B cell (primary cell): ENCODE results near the gene CHAF1A. TPM values are rescaled to one million over a fixed set of nuclear protein-coding genes. Genes with fewer than 3 reads are reported as not detected.
A peak's percentile ranks its signal among the peaks of the same experiment; 100 is the strongest.

Source experiments
- ATAC-seq: fragments of 200-7000 bp; cut with Tn5 transposase; one replicate; pipeline ENCODE4 v1.10.0; 2021; ENCODE audit warnings: low read depth, mild to moderate bottlenecking, moderate number of reproducible peaks, moderate library complexity
- CTCF ChIA-PET: fragments of 350-600 bp; sonication (Branson Sonifier 250); formaldehyde crosslinking; loops from one replicate; lab custom pipeline; 2021; ENCODE audit warnings: antibody characterized with exemption, inconsistent platforms; lab: Charles Lee
- POLR2A ChIA-PET: fragments of 350-600 bp; sonication (Branson Sonifier 250); formaldehyde crosslinking; loops from one replicate; lab custom pipeline; 2021; ENCODE audit warnings: antibody characterized with exemption; lab: Charles Lee
- DNase-seq: peaks from one replicate; pipeline ENCODE4 v3.0.0; 2013
- H2AFZ ChIP-seq: 2 replicates; pipeline ENCODE4 v1.6.1; 2012; ENCODE audit warnings: mild to moderate bottlenecking, low read depth, low read length; ENCODE audit not compliant: insufficient read depth, poor library complexity, severe bottlenecking
- H3K27ac ChIP-seq, 2 donors: 1 replicate in 1 of 2; 2 replicates in 1 of 2; pipeline ENCODE4 v1.5.1; 2012 to 2013; ENCODE audit warnings: low read length in 2 of 2, mild to moderate bottlenecking in 2 of 2, moderate library complexity in 1 of 2
- H3K27me3 ChIP-seq, 4 experiments: fragments of 200-600 bp in 1 of 4; sonication (generic) in 1 of 4; replicated peaks in 1 of 4; 1 replicate in 2 of 4; 2 replicates in 2 of 4; pipeline versions ENCODE4 v1.6.1 to v1.7.0; 2013 to 2016; ENCODE audit warnings: low read length in 3 of 4, mild to moderate bottlenecking in 2 of 4, mixed read lengths in 1 of 4, moderate library complexity in 1 of 4; ENCODE audit not compliant: insufficient read depth in 4 of 4, control insufficient read depth in 3 of 4; ENCODE audit errors: control extremely low read depth in 1 of 4
- H3K36me3 ChIP-seq, 2 experiments: replicated peaks in 1 of 2; 1 replicate in 1 of 2; 2 replicates in 1 of 2; pipeline versions ENCODE4 v1.6.1 to v1.7.1; 2013; ENCODE audit warnings: low read length in 1 of 2; ENCODE audit not compliant: insufficient read depth in 2 of 2, control insufficient read depth in 1 of 2; ENCODE audit errors: control extremely low read depth in 1 of 2, extremely low read depth in 1 of 2
- H3K4me1 ChIP-seq, 2 donors: fragments of 200-600 bp in 1 of 2; sonication (generic) in 1 of 2; 1 replicate in 1 of 2; 2 replicates in 1 of 2; pipeline versions ENCODE4 v1.5.1 to v1.6.1; 2013 to 2017; ENCODE audit warnings: low read length in 2 of 2; ENCODE audit not compliant: control insufficient read depth in 2 of 2, insufficient read depth in 2 of 2
- H3K4me2 ChIP-seq: replicated peaks from 2 replicates; pipeline ENCODE3; 2012; ENCODE audit warnings: mild to moderate bottlenecking, low read depth, low read length; ENCODE audit not compliant: poor library complexity, severe bottlenecking
- H3K4me3 ChIP-seq, 5 experiments: fragments of 200-600 bp in 1 of 5; sonication (generic) in 1 of 5; 1 replicate in 3 of 5; 2 replicates in 2 of 5; pipeline versions ENCODE4 v1.5.1 to v1.7.0; 2011 to 2016; ENCODE audit warnings: low read length in 4 of 5, mild to moderate bottlenecking in 4 of 5, low read depth in 2 of 5, control low read depth in 1 of 5, moderate library complexity in 1 of 5; ENCODE audit not compliant: insufficient read depth in 1 of 5; ENCODE audit errors: control extremely low read depth in 1 of 5, extremely low read depth in 1 of 5
- H3K79me2 ChIP-seq: fragments of 200-600 bp; sonication (generic); one replicate; pipeline ENCODE4 v1.6.0; 2016; ENCODE audit warnings: low read length; ENCODE audit not compliant: control insufficient read depth, insufficient read depth
- H3K9ac ChIP-seq: fragments of 200-600 bp; sonication (generic); 2 replicates; pipeline ENCODE4 v1.6.1; 2017; ENCODE audit warnings: mild to moderate bottlenecking, low read length, moderate library complexity
- H3K9me3 ChIP-seq, 3 donors: one replicate each; pipeline versions ENCODE4 v1.6.1 to v1.7.1; 2013; ENCODE audit warnings: low read length in 2 of 3; ENCODE audit not compliant: control insufficient read depth in 2 of 3, insufficient read depth in 1 of 3; ENCODE audit errors: control extremely low read depth in 1 of 3
- H4K20me1 ChIP-seq: 2 replicates; pipeline ENCODE4 v1.6.0; 2012; ENCODE audit warnings: mild to moderate bottlenecking, low read length; ENCODE audit not compliant: insufficient read depth, control insufficient read depth, poor library complexity, severe bottlenecking
- H3K27ac Mint-ChIP-seq: one replicate; pipeline ENCODE4 v1.8.0; 2021; ENCODE audit warnings: mixed read lengths
- H3K27me3 Mint-ChIP-seq: one replicate; pipeline ENCODE4 v1.8.0; 2021; ENCODE audit warnings: mixed read lengths
- H3K4me1 Mint-ChIP-seq: one replicate; pipeline ENCODE4 v1.8.0; 2021; ENCODE audit warnings: mixed read lengths
- H3K4me3 Mint-ChIP-seq: one replicate; pipeline ENCODE4 v1.8.0; 2021; ENCODE audit warnings: mixed read lengths
- H3K9me3 Mint-ChIP-seq: one replicate; pipeline ENCODE4 v1.8.0; 2022; ENCODE audit warnings: mixed read lengths; ENCODE audit not compliant: insufficient read depth
- CTCF ChIP-seq: fragments of 200-600 bp; IDR thresholded peaks from one replicate; pipeline ENCODE4 v1.8.0; 2022; ENCODE audit warnings: antibody characterized with exemption, mild to moderate bottlenecking
- EZH2 ChIP-seq: IDR thresholded peaks from 2 replicates; pipeline ENCODE4 v1.6.1; 2012; ENCODE audit warnings: borderline replicate concordance, low read depth, mild to moderate bottlenecking, moderate library complexity, low read length; ENCODE audit not compliant: insufficient read depth, poor library complexity, severe bottlenecking
- WGBS: methylation state at CpG from one replicate; pipeline ENCODE4 v1.1.5; 2013; ENCODE audit warnings: missing lambda C conversion rate; ENCODE audit not compliant: insufficient coverage; 5-methylcytosine and 5-hydroxymethylcytosine counted together
- intact Hi-C: fragments of 100-400 bp; cut with micrococcal nuclease; formaldehyde crosslinking; loops from one replicate; pipeline ENCODE4 v1.10.0; 2022
- polyA plus RNA-seq: library from polyadenylated mRNA; depleted of rRNA; stranded (reverse); fragments of >200 nt; gene quantifications from 2 replicates; pipeline ENCODE4 v1.2.3, GENCODE V29; 2012
- total RNA-seq, 2 donors: library from RNA; stranded (reverse); fragments of 120-200 nt in 1 of 2; gene quantifications; 1 replicate in 1 of 2; 2 replicates in 1 of 2; pipeline versions ENCODE4 v1.2.3 to v1.2.4, GENCODE V29; 2013 to 2022

Gene CHAF1A
- total and polyA plus RNA-seq, 2 donors (not counting 1 experiment from before 2014, with no cell fraction given): 15.1 to 19.7 TPM

GRCh38 chr19:4455719-4456475 is 53.5 kb downstream of the CHAF1A start:
- ChIA-PET CTCF (no interaction called here), POLR2A (interaction anchor here (1.2 kb wide), 1 partner anchor 15 kb away, joined by 7 read pairs; no protein-coding TSS in a partner anchor)
- Histone ChIP-seq H3K4me3 (no peak overlapping the region), H3K9me3 (no peaks in the 10 kb centered on the region), H3K27me3 (no peaks in the 10 kb centered on the region), H3K4me2 (peak overlapping the region; percentile 98), H3K4me1 (peaks cover 9 to 19% of the 10 kb centered on the region in 2 donors), H2AFZ (peak overlapping the region; percentile 42), H4K20me1 (peaks cover 39% of the 10 kb centered on the region), H3K79me2 (peaks cover 18% of the 10 kb centered on the region), H3K9ac (peak overlapping the region; percentile 73), H3K27ac (peak overlapping the region; percentile 2 to 71), H3K36me3 (peaks cover 0 to 21% of the 10 kb centered on the region in 2 experiments)
- no peaks in the 10 kb centered on the region for H3K9me3 Mint-ChIP-seq
- TF ChIP-seq EZH2 (no peak), CTCF (no peak)
- no peak for ATAC-seq
- peak overlapping the region; percentile 90 for H3K27ac Mint-ChIP-seq
- peak overlapping the region; percentile 89 for H3K4me3 Mint-ChIP-seq
- WGBS: 58% methylated on average over 13 of the region's 15 CpGs
- DNase-seq: no peak
- no peaks in the 10 kb centered on the region for H3K27me3 Mint-ChIP-seq
- intact Hi-C loops: loop anchor here (2.0 to 5.0 kb wide), 3 partner anchors 79 to 1019 kb away; partner anchors contain the start of gene YJU2
- H3K4me1 Mint-ChIP-seq: peaks cover 24% of the 10 kb centered on the region

GRCh38 chr19:4456476-4456842 is 54.0 kb downstream of the CHAF1A start:
- Histone ChIP-seq H3K79me2 (peaks cover 18% of the 10 kb centered on the region), H3K27me3 (no peaks in the 10 kb centered on the region), H3K9ac (peak overlapping the region; percentile 73), H3K4me2 (peak overlapping the region; percentile 98), H4K20me1 (peaks cover 39% of the 10 kb centered on the region), H3K4me1 (peaks cover 9 to 19% of the 10 kb centered on the region in 2 donors), H2AFZ (peak overlapping the region; percentile 42), H3K36me3 (peaks cover 0 to 18% of the 10 kb centered on the region in 2 experiments), H3K27ac (peak overlapping the region; percentile 2 to 71), H3K9me3 (no peaks in the 10 kb centered on the region), H3K4me3 (peak overlapping the region; percentile 35 to 76 (median 64))
- TF ChIP-seq CTCF (no peak), EZH2 (no peak)
- peaks cover 24% of the 10 kb centered on the region for H3K4me1 Mint-ChIP-seq
- H3K27ac Mint-ChIP-seq: peak overlapping the region; percentile 90
- H3K4me3 Mint-ChIP-seq: peak overlapping the region; percentile 89
- POLR2A ChIA-PET: interaction anchor here (0.8 to 1.2 kb wide), 3 partner anchors 15 to 634 kb away, joined by 4 to 8 read pairs (median 7); partner anchors contain the start of gene CHAF1A
- intact Hi-C loops: loop anchor here (2.0 to 5.0 kb wide), 3 partner anchors 79 to 1019 kb away; partner anchors contain the start of gene YJU2
- DNase-seq (no peak), ATAC-seq (no peak)
- H3K27me3 Mint-ChIP-seq: no peaks in the 10 kb centered on the region
- CTCF ChIA-PET: interaction anchor here (0.7 to 1.0 kb wide), 2 partner anchors 14 to 54 kb away, joined by 3 read pairs; partner anchors contain the start of gene CHAF1A
- WGBS: 9% methylated on average over 9 of the region's 9 CpGs
- no peaks in the 10 kb centered on the region for H3K9me3 Mint-ChIP-seq
